COLO829 (cell line): ENCODE results near the gene EPHB6.

ENCODE experiments used
- DNase-seq: peaks from one replicate; pipeline ENCODE4 v3.0.0; 2012; ENCODE audit warnings: low spot score

Gene EPHB6

DNA sequence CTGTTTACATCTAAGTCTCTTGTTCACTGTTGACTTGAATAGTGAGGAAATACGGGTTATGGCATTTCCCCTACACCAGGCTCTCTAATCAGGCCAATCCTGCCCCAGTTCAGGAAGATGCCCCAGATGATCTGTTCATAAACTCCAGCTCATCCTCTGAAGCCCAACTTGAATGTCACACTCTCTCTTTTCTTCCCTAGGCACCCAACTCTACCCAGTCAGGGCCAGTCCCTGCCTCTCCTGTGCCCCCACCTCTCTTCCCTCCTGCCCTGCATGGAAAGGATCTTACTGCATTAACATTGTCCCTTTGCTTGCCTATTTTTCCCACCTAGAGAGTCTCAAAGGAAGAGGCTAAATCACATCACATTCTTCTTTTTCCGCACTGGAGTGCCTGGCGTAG is 41.3 kb downstream of the EPHB6 start:
- no peak for DNase-seq

DNA sequence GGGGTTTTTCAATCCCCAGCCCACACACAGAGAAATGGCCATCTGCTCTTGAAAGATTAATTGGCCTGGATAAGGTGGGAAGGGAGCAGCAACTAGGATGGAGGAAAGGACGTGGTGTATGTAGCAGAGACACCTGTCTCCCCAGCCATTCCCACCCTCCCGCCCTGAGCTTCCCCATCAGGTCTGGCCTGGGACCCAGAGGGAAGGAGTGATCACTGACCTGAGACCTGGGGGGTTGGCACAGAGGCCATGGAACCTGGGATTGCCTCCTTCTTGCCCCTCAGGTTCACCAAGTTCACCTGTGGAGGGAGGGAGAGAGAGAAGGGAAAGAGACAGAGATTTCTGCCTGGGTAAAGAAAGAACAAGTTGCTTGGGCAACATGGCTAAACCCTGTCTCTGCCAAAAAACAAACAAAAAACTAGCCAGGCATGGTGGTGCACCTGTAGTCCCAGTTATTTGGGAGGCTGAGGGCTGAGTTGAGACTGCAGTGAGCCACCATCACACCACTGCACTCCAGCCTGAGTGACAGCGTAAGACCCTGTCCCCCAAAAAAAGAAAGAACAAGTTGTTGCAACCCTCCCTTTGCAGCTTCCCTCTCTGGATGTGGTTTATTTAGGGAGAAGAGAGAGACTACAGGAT is 42.0 kb downstream of the EPHB6 start:
- no peak for DNase-seq

DNA sequence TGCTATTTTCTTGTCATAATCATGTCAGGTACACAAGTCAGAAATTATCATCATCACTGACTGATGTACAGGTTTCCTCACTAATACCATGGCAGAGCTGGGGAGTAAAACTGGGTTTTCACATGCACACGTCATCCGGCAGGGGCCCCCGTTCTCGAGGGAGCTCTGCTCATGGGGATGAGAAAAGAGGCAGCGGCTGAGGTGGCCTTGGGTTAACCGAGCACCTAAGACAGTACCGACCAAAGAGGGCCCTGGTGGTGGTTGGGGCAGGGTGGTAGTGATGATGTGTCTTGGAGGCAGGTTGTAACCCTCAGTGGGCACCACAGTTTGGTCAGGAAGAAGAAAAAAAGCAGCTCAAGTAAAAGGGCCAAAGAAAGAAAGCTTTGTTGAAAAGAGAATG is 42.8 kb downstream of the EPHB6 start:
- no peak for DNase-seq

DNA sequence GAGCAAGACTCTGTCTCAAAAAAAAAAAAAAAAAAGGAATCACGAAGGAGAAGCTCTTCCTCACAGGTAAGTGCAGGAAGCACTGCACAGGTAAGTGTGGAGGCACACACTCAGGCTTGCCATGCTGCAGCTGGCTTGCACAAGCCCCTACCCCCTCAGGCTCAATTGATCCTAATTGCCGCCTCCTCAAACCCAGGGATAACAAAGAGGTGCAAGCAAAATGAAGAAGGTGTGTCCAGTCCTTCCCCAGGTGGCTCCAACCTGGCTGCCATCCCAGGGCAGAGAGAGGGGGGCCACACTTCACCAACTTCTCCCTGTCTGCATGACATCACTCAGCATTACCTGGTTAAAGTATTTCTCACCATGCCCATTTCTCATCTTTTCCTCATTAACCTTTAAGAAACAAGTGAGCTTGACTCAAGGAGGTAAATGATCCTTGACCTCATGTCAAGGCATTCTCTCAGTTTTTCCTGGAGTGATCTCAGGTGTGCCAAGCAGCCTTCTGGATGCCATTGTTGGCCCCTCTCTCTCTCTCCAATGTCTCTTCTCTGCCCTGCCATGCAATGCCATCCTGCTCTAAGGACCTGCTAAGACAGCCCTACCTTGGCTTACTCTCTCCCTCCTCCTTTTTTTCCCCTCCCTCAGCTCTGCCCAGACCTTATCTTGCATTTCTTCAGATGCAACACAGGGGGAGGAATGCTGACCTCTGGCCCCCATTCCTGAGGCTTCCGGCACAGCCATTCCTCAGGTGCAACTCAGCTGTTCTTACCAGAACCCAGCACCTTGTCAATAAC is 43.7 kb downstream of the EPHB6 start:
- no peak for DNase-seq

DNA sequence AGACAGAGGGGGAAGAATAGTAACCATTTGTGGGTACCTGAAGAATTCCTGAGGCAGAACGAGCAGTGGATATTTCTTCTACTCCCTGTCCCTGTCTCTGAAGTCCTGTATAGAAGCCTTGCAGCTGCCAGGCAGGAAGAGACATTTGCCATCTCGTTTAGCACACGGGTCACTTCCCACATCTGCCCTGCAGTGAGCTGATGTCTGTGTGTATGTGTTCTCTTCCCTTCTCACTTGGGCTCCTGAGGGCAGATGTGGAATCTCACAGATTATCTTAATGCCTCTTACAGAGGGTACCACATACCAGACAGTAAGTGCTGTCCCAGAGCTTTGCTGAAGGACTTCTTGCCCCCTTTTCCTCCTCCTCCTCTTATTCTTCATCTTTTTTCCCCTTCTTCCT is 44.8 kb downstream of the EPHB6 start:
- no peak for DNase-seq

DNA sequence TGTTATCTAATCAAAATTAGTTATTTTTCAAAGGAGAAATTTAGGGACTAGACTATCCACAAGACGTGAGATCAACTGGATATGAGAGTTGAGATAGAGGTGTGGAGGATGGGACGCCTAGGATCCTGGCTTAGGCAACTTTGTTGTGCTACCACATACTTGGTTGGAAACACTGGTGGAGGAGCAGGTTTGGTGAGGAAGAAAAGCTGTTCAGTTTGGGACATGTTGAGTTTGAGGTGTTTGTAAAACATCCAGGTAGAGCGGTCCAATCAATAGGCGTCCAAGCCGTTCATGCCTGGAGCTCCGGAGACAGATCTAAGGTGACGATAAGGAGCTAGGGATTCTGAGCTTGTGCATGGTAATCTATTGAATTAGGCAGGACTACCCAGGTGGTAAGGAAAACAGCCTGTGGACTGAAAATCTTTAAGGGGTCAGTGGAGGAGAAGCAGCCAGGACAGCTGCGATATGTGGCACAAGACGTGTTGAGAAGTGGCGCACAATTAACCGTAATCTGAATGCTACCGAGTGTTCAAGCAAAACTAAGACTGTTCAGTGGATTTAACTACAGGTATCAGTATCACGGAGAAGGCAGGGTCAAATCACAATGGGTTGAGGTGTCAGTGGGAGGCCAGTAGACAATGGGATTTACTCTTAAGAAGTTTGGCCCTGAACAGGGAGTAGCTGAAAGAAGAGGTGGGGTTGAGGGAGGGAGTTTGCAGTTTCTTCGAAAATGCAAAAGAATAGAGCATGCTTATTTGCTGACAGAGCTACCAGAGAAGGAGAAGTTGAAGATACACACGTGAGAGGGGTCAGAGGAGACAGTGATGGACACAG is 46.8 kb downstream of the EPHB6 start:
- DNase-seq = no peak

DNA sequence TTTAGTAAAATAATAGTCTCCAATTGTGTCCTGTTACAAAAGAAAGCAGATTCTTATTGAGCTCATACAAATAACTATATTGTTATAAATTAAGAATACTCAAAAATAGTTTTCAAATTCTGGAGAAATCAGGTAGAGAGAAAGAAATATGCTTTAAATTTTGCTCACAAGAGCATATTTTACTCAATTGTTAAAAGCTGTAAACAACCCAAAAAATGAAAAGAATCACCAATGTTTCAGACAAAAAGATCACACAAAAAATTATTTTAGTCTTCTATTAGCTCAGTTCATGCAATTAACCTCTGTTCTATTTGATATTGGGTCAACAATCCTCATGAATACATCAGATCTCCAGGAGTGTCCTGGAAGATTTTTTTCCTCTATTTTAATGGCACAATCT is 49.3 kb downstream of the EPHB6 start:
- DNase-seq = no peak

DNA sequence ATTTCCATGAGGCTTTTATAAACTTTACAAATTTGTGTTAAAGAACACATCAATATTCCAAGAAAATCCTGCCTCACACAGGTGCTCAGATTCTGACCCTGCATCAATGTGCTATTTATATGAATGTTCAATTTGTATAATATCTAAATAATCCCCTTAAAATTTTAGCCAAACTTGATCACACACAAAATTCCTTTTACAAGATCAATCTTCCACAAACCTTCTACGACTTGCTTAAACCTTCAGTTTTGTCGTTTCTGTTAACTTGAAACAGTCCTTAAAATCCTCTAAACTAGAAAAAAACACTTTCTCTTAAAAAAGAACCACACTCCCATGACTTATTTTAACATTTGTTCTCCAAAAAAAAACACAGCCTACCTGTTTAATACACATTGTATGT is 50.9 kb downstream of the EPHB6 start:
- no peak for DNase-seq

DNA sequence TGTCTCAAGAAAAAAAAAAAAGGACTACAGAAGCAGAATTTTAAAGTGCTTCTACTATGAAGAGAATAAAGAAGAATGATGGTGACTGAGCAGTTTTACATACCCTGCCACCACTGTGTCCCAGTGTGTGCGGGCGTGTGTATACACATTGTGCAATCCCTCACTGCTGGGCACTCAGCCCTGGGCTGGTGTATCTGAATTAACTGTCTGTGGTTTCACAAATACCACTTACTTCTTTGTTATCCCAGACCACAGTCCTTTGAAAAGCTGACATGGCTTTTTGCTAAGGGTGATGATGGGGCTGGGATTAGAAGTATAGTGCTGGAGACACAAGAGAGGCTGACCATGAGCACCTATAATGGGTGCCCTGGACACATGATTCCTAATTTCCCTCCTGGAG is 51.8 kb downstream of the EPHB6 start:
- no peak for DNase-seq

DNA sequence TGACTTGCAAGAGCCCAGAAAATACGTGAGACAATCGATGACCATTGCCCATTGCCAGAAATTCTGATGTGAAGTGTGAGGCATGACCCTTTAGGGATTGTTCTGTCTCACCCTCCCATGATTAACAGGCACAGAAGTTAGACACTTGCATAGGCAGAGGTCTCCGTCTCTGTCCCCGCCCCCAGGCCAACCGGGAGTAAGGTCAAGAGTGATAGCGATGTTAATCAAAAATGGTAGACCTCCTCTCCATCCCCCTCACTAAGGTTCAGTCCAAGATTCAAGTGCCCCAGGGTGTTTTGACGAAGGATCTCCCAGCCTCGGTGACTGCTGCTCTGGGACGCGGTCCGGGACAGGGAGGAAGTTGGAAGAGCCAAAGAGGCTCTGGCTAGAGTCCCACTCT is 53.4 kb downstream of the EPHB6 start:
- no peak for DNase-seq

DNA sequence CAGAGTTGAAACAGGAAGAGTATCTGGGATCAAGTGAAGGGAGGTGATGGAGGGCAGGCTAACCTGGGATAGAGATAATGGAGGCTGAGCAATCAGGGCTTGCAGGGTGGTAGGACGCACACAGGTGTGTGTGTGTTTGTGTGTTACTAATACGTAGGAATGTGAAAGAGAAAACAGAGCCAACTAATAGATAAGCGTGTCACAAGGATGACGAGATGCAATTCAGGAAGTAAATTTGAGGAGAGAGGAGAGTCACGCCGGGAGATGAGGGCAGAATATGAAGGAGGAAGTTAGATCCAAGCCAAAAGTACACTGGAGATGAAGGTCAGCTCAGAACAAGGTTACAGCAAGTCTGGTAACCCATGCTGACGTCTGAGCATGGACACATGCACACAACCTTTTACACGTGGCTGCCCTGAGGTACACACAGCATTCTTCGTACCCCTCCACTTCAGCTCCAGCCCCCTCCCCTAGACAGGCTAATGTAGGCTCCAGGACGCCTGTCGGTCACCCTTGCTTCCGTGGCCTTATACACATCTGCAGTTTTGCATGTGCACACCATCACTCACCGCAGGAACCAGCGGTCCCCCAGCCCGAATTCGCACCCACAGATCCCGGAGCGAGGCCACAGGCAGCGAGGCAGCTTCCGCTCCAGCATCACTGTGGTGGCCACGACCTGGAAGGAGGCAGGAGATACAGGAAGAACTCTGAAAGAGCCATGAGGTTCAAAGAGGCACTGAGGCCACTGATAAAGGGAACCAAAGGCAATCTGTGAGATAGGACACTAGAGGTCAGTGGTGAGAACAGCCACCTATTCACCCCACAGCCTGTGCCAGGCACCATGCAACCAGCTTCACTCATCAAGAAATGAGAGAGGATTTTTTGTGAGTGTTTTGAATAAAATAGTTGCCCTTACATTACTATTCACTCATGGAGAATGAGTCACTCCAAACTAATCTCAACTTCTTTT is 54.3 kb downstream of the EPHB6 start:
- DNase-seq = peak; percentile 77

DNA sequence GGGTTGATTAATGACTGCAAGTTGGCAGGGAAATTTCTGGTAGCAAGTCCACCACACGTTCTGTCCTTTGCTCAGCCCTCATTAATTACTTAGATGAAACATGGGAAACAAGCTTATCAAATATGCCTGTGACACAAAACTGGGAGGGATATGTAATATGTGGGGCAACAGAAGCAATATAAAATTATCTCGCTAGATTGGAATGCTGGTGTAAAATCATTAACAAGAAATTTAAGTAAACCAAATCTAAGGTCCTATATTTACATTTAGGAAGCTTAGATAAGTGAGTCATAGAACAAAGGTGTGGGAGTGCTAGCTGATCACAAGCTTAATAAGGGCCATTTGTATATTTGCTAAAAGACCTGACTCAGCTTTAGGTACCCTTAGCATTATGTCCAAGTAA is 55.2 kb downstream of the EPHB6 start:
- no peak for DNase-seq

DNA sequence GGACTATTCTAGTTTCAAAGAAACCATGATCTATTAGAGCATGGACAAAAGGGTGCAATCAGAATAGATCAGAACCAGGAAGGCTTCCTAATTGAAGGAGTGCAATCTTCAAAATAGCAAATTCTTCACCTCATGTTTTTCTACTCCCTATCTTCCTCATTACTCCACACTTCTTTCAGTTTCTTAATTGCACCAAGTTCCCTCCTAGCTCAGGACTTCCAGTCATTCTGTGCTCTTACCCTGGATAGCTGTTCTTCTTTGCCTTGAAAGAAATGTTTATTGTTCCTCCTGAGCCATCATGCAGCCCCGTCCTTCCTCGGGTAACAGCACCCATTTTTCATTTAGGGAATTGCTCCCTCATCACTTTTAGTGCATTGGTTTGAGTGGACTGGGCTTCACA is 55.6 kb downstream of the EPHB6 start:
- DNase-seq = no peak

DNA sequence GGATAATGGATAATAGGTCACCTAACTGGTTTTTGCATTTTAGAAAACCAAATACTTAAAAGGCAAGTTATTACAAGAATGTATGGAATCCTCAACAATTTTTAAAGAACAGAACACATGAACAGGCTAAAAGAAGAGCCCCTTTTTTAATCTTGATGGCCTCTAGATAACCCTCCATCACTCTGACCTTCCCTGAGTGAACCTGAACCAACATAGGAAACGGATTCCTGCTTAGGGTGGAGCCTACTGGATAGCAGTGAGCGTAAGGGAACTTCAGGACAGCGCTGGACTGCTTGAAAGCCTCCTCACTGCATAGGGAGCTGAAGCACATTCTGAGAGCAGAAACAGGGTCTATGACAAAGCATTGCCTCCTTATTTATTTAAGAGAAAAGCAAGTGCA is 58.2 kb downstream of the EPHB6 start:
- no peak for DNase-seq

DNA sequence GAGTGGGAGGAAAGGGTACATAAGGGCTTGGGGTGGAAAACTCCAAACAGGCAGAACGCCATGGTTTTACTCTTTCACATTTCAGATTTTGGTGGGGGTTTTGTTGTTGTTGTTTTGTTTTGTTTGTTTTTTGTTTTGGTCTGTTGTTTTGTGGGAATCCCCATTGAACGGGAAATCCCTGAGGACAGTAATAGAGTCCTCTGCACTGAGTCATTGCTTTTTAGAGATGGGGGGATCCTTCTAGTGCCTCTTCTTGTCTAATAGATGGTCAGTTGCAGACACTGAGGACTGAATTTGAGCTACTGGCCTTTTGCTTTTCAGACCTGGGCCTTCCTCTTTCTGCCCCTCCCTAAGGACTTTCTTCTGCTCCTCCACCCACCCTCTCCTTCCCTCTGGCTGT is 58.7 kb downstream of the EPHB6 start:
- no peak for DNase-seq

DNA sequence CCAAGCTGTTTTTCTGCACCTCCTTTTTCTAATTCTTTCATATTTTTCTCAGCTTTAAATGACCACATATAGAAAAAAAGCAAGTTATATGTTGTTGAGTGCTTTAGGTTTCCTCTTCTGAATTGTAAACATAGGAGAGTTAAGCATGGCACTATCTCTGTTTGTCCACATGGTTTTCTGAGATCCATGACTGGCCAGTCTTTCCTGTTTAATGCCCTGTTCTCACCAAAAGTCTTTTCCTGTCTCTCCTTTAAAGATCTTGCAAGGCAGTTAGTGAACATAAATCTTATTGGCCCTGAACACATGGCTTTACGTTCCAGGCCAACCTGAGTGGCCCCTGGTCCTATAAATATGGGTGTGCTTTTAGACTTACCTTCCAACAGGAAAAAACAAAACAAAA is 59.2 kb downstream of the EPHB6 start:
- DNase-seq = no peak

DNA sequence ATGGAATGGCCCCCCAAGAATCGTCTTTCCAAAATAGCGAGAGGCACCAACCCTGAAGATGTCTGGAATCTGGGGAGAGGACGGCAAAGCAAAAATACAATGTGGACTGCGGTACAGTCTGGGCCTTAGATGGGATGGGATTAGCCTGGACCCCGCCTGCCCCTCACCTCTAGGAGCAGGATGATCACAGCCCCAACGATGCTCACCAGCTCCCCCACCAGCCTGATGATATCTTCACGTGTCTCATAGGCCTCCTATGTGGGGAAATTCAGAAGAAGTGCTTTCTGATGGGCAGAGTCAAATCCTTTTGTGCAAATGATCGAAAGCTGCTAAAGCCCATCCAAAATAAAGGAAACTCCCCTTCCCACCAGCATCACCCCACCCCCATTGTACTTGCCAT is 60.4 kb downstream of the EPHB6 start:
- no peak for DNase-seq

DNA sequence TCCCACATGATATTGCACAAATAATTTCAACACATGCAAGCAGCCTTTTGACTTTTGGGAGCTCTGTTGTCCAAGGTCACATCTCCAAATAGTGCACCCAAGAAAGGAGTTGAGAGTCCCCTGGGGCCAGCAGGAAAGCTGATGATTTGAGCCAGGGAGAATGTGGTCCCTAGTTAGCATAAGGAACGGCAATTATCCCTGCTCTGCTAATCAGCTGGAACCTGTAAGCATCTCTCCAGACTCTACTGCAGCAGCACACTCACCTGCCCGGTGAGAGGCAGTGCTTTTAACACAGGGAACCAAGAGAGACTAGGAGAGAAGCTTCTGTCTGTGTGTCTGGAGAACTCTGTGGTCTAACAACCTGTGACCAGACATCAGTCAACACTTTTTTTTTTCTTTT is 61.6 kb downstream of the EPHB6 start:
- DNase-seq = no peak

DNA sequence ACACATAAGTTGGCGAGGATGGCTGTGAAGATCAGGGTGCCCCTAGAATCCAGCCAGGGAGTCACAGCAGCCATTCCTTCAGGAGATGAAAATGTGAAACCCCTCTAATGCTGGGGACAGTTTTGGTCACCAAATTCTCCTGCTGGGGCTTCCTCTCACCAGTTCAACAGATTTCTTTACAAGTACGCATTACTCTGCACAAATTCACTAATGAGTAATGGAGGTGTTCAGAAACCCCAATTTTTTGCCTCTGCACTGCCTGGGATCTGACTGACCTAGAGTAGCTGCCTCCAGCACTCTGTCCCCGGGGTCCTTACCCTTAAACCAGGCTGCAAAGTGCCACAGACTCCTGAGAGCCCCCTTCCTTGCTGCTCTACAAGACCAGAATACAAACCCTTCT is 62.6 kb downstream of the EPHB6 start:
- DNase-seq = no peak

DNA sequence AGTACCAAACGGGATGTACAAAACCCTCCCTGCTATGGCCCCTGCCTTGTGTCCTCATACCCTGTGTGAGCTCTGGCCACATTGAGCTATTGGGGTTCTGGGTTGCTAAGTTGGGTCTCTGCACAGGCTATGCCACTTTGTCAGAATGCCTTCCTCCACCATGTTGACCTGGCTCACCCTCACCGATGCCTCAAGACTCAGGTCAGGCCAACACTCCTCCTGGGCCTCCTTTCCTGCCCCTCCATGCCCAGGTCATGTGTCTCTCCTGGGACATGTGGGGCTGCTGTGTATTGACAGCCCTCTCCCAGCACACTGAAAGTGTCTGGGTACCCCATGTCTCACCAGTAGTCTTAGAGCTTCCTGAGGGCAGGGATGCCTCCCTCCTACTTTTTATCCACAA is 64.0 kb downstream of the EPHB6 start:
- no peak for DNase-seq

DNA sequence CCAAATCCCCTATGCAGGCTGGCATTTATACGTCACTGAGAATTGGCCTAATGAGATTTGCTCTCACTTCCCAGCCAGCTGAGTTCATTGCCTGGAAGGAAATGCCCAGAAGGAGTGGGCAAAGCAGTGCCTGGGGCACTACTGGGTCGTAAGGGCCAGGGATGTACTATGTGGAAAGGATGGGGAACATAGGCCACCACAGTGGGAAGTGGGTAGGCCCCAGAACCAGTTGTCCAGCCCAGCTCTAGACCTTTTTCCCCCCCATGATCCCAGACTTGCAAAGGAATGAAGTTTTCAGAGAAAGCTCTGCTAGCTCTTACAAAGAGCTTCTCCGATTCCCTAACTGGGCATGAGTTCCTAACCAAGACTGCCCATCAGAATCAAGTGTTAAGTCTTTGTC is 64.8 kb downstream of the EPHB6 start:
- no peak for DNase-seq
